ENCODE data around the gene SLC16A5.

- TF ChIP-seq POLR2AphosphoS5 (IDR thresholded peaks at IDR 0.05) (no peak), EP300 (IDR thresholded peaks at IDR 0.05) (no peak), POLR2A (IDR thresholded peaks at IDR 0.05) (no peak)
- TF ChIP-seq, protein P1, sequence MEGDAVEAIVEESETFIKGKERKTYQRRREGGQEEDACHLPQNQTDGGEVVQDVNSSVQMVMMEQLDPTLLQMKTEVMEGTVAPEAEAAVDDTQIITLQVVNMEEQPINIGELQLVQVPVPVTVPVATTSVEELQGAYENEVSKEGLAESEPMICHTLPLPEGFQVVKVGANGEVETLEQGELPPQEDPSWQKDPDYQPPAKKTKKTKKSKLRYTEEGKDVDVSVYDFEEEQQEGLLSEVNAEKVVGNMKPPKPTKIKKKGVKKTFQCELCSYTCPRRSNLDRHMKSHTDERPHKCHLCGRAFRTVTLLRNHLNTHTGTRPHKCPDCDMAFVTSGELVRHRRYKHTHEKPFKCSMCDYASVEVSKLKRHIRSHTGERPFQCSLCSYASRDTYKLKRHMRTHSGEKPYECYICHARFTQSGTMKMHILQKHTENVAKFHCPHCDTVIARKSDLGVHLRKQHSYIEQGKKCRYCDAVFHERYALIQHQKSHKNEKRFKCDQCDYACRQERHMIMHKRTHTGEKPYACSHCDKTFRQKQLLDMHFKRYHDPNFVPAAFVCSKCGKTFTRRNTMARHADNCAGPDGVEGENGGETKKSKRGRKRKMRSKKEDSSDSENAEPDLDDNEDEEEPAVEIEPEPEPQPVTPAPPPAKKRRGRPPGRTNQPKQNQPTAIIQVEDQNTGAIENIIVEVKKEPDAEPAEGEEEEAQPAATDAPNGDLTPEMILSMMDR (IDR thresholded peaks at IDR 0.05): no peak
These were observed 65.4 kb downstream of the SLC16A5 start for GRCh38 chr17:75152922-75153779.
